Cerebellar cortex (tissue), 1 donor: ENCODE data around the gene HM13.
"Not testable (repeated sequence)": the region's sequence is repeated elsewhere in the genome, so short reads cannot be mapped to it uniquely, and the experiment has no call there.

Source experiments
- DNase-seq: peaks from one replicate; pipeline ENCODE4 v3.0.0-alpha.2; 2015; ENCODE audit warnings: low spot score

Gene HM13

GRCh38 chr20:31542963-31543362, 28.7 kb downstream of the HM13 start:
- DNase-seq: no peak

GRCh38 chr20:31543966-31544598, 29.8 kb downstream of the HM13 start:
- DNase-seq: no peak

DNA sequence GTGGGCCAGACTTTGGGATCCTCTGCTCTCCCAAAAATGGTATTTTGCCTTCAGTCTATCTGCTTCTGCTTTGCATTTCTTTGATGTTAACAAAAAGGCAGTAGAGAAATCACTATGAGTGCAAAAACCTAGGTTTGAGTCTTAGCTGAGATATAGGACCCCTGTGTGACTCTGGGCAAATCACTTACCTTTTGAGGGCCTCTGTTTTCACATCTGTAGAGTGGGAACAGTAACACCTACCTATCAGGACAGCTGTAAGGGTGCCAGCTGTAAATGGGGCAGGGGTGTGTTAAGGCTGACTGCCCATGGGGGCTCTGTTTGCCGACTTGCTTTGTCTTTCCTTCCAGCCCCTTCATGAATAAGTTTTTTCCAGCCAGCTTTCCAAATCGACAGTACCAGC, 30.4 kb downstream of the HM13 start:
- no peak for DNase-seq

DNA sequence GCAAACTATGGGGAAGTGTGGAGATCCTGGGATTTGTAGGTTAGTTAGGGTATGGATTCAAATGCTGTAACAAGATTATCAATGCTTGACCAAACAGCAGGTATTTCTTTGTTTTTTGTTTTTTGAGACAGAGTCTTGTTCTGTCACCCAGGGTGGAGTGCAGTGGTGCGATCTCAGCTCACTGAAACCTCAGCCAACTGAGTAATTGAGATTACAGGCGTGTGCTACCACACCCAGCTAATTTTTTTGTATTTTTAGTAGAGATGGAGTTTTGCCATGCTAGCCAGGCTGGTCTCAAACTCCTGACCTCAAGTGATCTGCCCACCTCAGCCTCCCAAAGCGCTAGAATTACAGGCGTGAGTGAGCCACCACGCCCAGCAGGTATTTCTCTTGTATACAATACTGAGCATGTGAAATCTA, 31.4 kb downstream of the HM13 start:
- not testable (repeated sequence) for DNase-seq

DNA sequence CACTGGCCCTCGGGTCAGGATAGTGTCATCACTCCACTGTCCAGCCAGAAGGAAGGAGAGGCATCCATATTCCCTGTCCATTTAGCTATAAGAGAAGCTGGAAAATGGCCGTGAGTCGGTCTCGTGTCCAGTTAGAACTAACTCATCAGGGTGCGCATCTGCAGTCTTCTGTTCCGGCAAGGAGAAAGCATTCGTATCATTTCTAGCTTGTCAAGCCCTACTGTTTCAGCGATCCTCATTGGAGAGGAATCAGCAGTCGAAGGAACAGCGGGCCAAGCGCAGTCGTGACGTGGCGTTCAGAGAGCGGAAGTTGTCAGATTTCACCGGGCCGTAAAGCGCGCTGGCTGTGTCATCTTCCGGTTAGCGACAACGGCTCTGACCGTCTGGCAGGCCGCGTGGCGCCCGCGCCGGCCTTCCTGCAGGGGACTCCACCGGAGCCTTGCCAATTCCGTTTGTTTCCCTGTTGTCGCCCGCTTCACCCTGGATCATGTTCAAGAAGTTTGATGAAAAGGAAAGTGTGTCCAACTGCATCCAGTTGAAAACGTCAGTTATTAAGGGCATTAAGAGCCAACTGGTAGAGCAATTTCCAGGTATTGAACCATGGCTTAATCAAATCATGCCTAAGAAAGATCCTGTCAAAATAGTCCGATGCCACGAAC, 32.9 kb downstream of the HM13 start:
- DNase-seq: peak; percentile 87

DNA sequence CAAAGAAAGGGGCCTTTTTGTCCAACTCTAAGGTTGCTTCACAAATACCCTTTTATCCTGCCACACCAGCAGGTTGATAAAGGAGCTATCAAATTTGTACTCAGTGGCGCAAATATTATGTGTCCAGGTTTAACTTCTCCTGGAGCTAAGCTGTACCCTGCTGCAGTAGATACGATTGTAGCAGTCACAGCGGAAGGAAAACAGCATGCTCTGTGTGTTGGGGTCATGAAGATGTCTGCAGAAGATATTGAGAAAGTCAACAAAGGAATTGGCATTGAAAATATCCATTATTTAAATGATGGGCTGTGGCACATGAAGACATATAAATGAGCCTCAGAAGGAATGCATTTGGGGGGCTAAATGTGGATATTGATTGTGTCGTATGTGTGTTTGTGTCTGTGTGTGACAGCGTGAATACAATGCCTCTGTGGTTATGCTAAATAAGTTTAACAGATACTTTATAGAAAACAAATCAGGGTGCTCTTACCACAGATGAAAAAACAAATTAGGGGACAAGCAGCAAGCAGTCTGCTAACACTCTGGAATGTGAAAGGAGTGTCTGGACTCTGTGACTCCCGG, 33.6 kb downstream of the HM13 start:
- no peak for DNase-seq

GRCh38 chr20:31548820-31549512, 34.7 kb downstream of the HM13 start:
- no peak for DNase-seq

GRCh38 chr20:31549513-31549880, 35.3 kb downstream of the HM13 start:
- no peak for DNase-seq

DNA sequence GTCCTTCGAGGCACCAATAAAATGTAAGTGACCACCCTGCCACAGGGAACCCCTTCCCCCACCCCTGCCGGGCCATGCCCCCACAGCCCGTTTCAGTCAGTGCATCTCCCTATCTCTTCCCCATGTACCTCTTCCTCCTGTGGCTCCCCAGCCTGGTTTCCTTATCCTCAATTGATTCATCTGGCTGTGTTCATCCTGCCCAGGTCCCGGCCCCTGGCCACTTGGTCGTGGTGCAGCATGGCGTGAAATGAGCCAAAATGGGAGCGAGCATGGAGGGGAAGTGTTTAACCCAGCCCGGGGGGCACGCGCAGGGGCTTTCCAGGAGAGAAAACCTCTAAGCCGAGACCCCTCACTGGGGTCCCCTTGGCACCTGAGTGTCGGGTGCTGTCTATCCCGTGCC, 35.9 kb downstream of the HM13 start:
- no peak for DNase-seq

DNA sequence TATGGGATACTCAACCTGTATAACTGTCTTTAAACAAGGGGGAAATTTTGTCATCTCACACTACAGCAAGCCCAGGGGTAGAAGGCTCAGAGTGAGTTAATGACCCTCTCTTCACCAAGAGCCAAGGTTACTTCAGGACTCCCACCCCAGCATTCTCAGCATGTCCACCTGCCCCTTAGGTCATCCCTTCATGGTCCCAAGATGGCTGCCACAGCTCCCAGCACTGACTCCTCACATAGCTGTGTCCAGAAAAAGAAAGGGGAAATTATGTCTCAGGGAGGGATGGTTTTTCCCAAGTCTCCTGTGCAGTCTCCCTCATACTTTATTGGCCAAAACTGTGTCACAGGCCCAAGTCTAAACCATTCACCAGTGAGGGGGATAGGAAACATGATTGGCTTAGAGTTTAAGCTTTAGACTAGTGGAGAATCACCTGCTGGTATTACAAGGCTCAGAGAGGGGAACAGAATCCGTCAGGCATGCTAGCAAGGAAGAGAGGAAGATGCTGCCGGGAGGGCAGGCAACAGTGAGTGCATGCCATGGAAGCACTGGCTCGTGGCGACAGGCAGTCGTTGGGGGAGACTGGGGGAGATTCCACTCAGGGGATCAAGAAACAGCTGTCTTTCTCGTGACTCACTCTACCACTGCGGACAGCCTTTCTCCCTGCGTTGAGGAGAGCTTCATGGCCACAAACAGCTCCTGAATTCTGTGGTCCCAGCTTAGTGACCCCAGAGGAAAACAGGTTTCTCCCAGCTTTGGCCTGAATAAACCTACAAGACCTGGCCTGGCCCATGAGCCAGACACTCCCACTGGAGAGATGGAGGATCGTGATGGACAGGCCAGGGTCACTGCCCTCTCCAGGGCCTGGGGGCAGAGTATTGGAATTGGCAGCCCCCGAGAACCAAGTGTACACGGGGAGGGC, 37.2 kb downstream of the HM13 start:
- DNase-seq: no peak

GRCh38 chr20:31555203-31555775, 41.0 kb downstream of the HM13 start:
- DNase-seq: no peak

GRCh38 chr20:31559704-31560093, 45.5 kb downstream of the HM13 start:
- DNase-seq: no peak

- peak; percentile 68 for DNase-seq
These were observed 46.0 kb downstream of the HM13 start for GRCh38 chr20:31560094-31560745.

DNA sequence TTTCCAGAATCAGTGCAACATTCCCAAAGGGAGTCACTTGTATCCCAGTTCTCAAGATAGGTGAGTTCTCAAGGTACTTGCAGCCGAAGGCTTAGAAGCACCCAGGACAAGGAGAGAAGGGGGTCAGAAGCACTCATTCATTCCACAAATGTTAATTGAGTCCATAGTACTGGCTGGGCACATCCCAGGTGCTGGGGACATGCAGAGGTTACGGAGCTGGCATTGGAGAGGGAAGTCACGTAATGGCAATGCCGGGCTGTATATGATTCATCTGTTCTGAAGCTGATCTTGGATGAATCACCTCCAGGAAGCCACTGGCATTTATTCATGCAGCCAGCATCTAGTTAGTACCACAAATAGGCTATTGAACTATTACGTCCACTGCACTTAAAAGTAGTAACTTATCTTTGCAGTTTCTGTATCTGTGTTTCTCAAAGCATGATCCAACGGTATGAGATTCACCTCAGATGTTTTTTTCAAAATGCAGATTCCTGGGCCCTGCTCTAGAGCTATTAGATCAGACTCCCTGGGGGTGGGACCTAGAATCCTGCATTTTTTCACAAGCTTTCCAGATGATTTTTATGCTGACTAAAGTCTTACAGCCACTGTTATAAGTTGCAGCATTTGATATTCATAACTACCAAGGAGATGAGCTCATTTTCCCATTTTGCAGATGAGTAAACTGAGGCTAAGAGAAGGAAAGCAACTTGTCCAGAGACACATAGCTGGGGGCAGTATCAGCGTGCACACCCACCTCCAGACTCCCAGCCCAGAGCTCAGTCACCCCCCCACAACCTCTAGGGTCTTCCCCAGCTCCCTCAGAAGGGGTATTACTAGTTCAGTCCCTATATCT, 46.7 kb downstream of the HM13 start:
- DNase-seq: no peak

GRCh38 chr20:31562241-31562640, 48.0 kb downstream of the HM13 start:
- no peak for DNase-seq

GRCh38 chr20:31564284-31564683, 50.0 kb downstream of the HM13 start:
- no peak for DNase-seq

DNA sequence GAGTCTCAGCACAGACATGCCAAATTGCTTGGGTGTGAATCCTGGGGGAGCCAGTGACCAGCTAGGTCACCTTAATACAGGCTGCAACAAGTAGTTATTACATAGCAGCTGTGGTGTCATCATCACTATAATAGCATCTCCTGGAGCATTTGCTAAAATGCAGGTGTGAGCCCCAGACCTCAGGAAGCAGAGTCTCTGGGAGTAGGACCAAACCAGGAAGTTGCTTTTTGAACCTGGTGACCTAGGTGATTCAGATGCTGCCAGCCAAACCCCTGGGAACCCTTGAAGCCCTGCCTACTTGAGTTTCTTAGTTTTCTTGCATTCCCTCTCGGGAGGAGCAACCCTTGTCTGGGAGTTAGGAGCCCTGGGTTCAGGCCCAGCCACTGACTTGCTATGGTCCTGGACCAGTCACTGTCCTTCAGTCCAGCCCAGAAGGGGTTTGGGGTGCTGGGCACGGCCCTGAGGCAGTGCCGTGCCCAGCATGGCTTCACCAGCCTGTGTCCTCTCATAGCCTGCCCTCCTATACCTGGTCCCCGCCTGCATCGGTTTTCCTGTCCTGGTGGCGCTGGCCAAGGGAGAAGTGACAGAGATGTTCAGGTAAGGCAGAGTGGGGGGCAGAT, 51.6 kb downstream of the HM13 start:
- DNase-seq: no peak

DNA sequence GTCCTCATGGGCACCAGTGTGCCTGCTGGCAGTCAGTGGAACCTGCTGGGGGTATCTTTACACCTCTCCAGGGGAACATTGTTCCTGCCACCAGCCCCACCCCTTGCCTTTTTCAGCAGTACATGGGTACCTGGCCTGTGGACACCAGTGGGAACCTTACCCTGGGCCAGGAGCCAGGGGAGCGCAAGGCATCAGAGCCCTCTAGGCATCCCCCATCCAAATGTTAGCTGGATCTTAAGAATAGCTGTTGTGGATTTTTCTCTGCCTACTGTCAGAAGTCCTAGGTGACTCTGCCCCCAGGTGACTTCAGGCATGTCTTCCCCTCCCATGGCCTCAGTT, 52.0 kb downstream of the HM13 start:
- no peak for DNase-seq

GRCh38 chr20:31566658-31567379, 52.6 kb downstream of the HM13 start:
- DNase-seq: peak; percentile 41
